ENCODE data around the gene TMCO4.

The TMCO4 gene

GRCh38 chr1:19715334-19716203 lies 84.1 kb downstream of the TMCO4 start:
- peak; percentile 92 for DNase-seq (ENCODE audit: low spot score)

- no peak for DNase-seq (ENCODE audit: low spot score)
Measured at GRCh38 chr1:19712928-19713327, 86.8 kb downstream of the TMCO4 start.

- DNase-seq (ENCODE audit: low spot score): no peak
Measured at GRCh38 chr1:19710825-19711611, 88.7 kb downstream of the TMCO4 start.

DNA sequence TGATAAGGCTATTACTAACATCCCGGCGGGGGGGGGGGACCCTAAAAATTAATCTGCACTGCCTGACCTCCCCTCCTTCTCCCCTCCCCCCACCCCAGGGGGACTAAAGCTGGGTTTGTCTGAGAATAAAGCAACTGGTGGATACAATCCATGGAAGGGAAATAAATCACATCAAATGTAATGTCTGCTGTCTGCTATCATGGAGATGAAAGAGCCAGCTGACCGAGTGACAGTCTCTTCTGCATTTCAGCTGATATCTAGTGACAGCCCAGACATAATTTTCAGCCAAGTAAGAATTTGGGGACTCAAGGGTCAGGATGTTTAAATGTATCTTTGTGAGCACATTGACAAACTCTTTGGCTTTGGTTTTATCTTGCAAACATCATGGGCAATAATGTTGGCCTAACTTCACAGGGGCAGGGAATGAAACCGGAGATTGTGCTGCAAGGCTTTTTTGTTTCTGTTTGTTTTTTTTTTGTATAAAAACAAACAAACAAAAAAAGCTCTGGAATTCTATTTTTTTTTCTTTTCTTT lies 90.4 kb downstream of the TMCO4 start:
- DNase-seq (ENCODE audit: low spot score): no peak

DNA sequence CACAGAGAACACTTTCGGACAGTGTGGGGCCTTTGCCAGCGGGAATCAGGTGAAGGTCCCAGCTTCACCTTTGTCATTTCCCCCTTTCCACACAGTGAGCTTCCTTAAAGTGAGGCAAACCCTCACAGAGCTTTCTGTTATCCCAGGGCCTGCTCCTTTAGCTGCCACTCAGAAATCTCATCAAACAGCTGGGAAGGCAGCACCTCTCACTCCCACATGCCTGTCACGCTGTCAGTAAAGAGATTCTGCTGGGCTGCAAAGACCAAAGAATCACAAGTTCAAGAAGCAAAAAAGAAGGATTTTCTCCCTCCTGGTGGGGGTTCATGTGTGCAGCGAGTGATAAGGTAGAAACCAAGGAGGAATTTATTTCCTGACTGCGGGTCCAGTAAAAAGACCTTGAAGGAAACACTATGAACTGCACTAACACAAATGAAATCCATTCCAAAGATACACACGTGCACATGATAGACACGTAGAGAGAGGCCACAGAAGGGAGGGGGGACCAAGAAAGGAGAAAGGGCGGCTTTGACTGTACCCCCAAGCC lies 91.1 kb downstream of the TMCO4 start:
- no peak for DNase-seq (ENCODE audit: low spot score)

GRCh38 chr1:19706136-19706535 lies 93.6 kb downstream of the TMCO4 start:
- DNase-seq (ENCODE audit: low spot score): no peak

DNA sequence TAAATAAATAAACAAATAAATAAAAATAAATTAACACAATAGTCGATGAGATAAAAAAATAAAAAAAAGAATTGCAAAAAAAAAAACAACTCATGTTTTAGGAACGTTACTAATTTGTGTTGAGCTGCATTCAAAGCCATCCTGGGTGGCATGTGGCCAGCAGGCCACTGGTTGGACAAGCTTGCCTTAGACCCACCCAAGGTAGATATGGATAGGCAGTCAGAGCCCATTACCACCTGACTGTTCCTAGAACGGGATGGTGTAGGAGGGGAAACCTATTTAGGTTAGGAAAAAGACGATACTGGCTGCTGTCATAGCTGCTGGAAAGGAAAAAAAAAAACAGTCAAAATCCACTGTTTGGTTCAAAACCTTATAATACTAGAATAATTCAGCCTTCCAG lies 94.3 kb downstream of the TMCO4 start:
- DNase-seq (ENCODE audit: low spot score): no peak

DNA sequence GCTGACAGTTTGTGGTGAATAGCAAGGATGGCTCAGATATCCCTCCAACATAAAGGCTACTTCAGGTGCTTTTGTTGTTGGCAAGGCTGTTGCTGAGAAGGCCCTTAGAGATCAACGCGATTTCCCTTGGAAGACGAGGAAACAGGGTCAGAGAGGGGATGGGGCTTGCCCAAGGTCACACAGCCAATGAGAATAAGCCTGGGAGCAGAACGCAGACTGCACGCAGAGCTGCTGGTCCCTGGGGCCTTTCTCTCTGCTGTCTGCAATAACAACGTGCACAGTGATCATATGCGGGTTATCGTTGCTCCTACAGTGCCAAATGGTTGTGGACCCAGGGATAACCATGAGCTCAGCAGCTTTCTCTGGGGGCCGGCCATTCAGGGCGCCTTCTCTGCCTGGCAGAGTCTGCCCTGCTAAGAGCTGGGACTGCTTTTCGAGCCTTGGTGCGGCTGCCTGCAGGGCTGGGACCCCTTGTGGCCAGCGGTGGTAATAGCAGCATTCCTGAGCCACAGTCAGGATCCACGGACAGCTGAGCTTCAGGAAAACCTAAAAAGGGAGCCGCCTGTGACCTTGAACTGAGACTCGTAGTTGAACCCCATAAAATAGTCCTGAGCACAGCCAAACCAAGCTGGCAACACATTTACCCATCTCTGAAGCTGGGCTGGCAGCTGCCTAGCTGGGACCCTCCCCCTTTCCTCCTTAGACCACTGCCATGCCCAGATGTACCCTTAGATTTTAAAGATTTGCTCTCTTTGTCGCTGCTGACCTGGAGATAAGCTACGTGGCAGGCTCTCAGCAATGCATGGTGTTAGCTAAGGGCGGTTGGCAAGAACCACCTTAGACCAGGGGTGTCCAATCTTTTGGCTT lies 95.2 kb downstream of the TMCO4 start:
- DNase-seq (ENCODE audit: low spot score): peak; percentile 91

- DNase-seq (ENCODE audit: low spot score): no peak
Measured at GRCh38 chr1:19703280-19703679, 96.4 kb downstream of the TMCO4 start.

DNA sequence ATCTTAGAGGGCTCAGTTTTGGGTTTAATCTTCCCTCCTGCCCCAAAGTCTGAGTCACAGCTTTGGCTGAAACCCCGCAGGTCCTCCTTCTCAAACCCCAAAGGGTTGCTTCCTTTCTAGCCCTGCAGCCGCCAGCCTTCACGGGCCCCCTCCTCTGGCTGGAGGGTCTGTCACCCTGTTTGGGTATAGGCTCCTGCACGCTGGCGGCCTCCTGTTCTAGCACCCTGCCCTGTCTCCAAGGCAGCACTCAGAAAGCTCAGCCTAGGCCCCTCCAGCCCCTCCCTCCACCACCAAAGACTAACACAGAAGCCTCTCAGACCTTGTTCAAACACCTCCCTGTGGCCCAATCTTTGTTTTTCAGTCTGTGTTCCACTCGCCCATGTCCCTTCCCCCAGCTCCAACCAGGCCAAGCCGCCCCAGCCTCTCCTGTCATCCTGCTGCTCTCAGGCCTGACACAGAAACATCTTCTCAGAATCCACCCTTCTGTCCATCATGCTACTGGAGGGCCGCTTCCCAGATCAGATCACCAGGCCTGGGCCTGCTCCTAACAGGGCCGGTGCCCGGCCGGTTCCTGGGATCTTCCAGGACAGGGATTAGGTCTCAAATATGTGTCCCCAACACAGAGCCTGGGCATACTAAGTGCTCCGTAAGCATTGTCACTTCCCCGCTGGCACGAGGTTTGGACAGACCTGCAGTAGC lies 99.5 kb downstream of the TMCO4 start:
- no peak for DNase-seq (ENCODE audit: low spot score)

GRCh38 chr1:19698181-19698580 lies 101.5 kb downstream of the TMCO4 start:
- no peak for DNase-seq (ENCODE audit: low spot score)

DNA sequence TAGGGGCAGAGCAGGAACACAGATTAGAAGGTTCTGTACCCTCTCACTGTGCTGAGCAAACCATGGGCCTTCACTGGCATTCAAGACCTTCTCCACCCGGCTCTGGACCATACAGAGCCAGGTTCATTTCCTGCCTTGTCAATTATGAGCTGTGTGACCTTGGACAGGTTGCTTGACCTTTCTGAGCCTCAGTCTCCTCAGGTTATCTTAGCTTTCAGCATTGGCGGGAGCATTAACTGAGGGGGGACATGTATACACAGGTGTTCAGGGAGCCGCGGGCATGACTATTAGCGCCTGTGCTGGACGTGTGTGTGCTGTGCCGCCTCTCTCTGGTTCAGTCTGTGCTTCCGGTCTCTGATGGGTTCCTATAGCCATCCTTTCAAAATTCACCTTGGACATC lies 102.9 kb downstream of the TMCO4 start:
- DNase-seq (ENCODE audit: low spot score): no peak

DNA sequence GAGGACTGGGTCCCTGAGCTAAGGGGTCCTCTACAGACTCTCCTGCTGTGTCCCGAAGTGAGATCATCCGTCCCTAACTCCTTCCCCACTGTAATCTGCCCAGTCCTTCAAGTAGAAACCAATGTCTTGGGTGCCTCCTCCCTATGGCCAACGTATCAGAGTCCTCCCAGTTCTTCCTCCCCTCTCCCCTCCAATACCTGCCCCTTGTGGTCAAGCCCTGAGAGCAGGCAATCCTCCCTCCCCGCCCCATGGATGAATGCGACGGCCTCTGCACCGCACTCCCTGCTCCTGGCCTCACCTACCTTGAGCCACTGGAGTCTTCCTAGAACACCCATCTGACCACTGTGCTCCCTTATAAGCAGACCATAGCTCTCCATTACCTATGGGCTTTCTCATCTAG lies 103.9 kb downstream of the TMCO4 start:
- DNase-seq (ENCODE audit: low spot score): no peak

- no peak for DNase-seq (ENCODE audit: low spot score)
Measured at GRCh38 chr1:19694298-19694697, 105.4 kb downstream of the TMCO4 start.

DNA sequence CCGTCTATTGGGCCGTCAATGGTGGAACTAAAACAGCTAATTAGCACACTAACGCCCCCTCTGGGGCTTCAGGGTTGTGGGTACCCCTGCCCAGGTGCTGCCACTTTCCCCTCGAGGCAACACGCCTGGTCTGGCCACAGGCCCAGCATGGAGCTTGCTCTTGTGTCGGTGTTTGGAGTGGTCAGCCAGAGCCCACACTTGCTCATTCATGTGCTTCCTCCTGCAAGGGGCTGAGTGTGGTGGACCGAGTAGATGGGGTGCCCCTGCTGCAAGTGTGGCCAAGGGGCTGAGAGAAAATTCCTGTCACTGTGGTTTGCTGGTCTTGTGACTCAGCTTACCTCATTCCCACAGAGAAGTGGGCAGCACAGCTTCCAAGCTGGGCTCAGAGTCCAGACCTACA lies 109.4 kb downstream of the TMCO4 start:
- no peak for DNase-seq (ENCODE audit: low spot score)

DNA sequence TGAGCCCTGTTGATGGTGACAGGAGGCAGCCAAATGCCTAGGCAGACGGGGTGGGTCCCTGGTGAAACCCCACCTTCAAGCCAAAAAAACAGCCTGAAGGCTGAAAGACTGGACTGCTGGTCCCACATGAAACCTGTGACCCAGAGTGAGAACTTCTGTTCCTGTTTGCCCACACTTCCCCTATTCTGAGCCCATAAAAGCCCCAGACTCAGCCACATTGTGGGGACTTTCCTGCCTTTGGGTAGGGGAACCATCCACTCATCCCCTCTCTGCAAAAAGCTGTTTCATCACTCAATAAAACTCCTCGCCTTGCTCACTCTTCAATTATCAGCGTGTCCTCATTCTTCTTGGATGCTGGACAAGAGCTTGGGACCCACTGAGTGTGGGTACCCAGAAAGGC lies 109.9 kb downstream of the TMCO4 start:
- no peak for DNase-seq (ENCODE audit: low spot score)

DNA sequence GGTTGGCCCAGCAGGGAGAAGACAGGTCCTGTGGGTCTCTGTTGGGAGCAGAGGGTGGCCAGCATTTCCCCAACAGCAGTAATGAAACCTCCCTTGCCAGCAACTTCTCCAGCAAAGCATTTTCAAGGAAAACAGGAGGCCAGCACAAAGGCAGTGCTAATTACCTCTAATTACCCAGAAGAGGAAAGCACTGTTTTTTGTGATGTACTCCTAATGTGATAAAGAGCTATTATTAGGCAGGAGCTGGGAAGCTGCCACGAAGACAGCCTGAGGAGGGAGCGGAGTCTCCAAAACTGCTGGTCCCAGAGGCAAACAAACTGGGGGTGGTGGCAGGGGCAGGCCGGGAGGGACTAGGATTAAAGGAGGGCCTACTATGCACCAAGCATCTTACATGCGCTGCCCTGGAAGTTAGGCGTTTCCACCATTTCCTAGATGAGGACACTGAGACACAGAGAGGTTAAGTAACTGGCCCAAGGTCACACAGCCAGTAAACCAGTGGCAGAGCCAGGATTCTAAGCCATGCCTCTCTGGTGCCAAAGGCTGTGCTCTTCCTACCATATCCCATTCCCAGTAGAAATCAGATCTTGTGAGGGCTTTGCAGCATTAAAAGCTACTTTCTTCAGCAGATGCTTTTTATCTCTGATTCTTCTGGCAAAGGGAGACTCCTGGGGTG lies 110.5 kb downstream of the TMCO4 start:
- no peak for DNase-seq (ENCODE audit: low spot score)

- DNase-seq (ENCODE audit: low spot score): no peak
Measured at GRCh38 chr1:19688041-19688842, 111.5 kb downstream of the TMCO4 start.

GRCh38 chr1:19687414-19687813 lies 112.3 kb downstream of the TMCO4 start:
- DNase-seq (ENCODE audit: low spot score): no peak

GRCh38 chr1:19685994-19686393 lies 113.7 kb downstream of the TMCO4 start:
- DNase-seq (ENCODE audit: low spot score): no peak
